ENCODE results near the gene MALT1.
"Not testable (repeated sequence)": the region's sequence is repeated elsewhere in the genome, so short reads cannot be mapped to it uniquely, and the experiment has no call there.

MALT1 gene

DNA sequence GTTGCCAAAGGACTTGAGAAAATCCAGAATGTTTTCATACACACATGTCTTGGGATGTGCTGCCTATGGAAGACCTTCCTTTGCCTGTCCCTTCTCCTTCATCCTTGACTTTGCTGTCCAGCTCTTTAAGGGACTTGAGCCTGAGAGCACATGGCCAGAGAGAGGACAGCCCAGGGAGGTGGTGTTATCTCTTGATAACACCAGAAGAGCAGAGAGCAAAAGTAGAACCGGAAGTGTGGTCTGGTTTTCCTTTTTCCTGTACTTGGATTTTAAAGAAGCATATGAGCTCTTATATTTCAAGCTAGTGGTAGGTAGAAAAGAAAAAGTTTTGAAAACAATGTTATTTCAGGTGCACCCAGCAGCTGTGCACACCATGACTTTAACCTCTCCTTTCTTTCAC, 99.3 kb downstream of the MALT1 start:
- TF ChIP-seq, protein P1, sequence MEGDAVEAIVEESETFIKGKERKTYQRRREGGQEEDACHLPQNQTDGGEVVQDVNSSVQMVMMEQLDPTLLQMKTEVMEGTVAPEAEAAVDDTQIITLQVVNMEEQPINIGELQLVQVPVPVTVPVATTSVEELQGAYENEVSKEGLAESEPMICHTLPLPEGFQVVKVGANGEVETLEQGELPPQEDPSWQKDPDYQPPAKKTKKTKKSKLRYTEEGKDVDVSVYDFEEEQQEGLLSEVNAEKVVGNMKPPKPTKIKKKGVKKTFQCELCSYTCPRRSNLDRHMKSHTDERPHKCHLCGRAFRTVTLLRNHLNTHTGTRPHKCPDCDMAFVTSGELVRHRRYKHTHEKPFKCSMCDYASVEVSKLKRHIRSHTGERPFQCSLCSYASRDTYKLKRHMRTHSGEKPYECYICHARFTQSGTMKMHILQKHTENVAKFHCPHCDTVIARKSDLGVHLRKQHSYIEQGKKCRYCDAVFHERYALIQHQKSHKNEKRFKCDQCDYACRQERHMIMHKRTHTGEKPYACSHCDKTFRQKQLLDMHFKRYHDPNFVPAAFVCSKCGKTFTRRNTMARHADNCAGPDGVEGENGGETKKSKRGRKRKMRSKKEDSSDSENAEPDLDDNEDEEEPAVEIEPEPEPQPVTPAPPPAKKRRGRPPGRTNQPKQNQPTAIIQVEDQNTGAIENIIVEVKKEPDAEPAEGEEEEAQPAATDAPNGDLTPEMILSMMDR (IDR thresholded peaks at IDR 0.05; ENCODE audit: insufficient read depth, low read length, missing control alignments): no peak
- no peak for DNase-seq (ENCODE audit: low read depth, low spot score)
- POLR2A ChIA-PET: no interaction called here
- no peak overlapping the region for H3K4me3 ChIP-seq (ENCODE audit: low read depth, low read length)
- CTCF ChIA-PET: interaction anchor here (0.7 to 29.8 kb wide), 13 partner anchors 9 to 531 kb away, joined by 3 to 1272 read pairs (median 4); no protein-coding TSS in a partner anchor

DNA sequence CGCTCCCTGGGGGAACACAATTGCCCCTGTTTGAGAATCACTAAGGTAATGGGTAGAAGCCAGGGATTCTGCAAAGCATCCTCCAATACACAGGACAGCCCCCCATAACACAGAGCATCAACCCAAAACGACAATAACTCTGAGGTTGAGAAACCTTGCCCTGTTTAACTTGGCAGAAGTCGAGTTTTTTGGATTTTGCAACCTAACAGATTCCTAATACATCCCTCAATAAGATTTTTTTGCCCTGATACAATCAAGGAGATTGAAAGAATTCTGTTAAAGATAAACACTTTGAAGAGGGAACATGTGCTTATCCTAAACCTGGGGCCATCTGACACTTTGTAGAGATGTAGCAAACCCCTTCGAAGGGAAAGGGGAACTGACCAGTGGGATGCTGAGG, 100.9 kb downstream of the MALT1 start:
- TF ChIP-seq, protein P1 (IDR thresholded peaks at IDR 0.05; ENCODE audit: insufficient read depth, low read length, missing control alignments): no peak
- CTCF ChIA-PET: interaction anchor here (0.7 to 29.8 kb wide), 5 partner anchors 11 to 414 kb away, joined by 3 to 1272 read pairs (median 4); no protein-coding TSS in a partner anchor
- POLR2A ChIA-PET: no interaction called here
- no peak for DNase-seq (ENCODE audit: low read depth, low spot score)
- H3K4me3 ChIP-seq (ENCODE audit: low read depth, low read length): no peak overlapping the region

DNA sequence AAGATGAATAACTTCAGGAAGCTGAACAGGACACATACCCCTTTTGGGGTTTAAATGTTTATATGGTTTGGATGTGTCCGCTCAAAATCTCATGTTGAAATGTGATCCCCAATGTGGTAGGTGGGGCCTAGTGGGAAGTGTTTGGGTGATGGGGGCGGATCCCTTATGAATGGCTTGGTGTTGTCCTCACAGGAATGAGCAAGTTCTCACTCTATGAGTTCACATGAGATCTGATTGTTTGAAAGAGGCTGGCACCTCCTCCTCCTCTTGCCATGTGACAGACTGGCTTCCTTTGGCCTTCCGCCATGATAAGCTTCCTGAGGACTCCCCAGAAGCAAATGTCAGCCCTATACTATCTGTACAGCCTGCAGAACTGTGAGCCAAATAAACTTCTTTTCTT, 104.8 kb downstream of the MALT1 start:
- ChIA-PET POLR2A (no interaction called here), CTCF (interaction anchor here (1.3 to 29.8 kb wide), 4 partner anchors 9 to 289 kb away, joined by 3 to 1272 read pairs (median 16); no protein-coding TSS in a partner anchor)
- no peak overlapping the region for H3K4me3 ChIP-seq (ENCODE audit: low read depth, low read length)
- TF ChIP-seq, protein P1 (IDR thresholded peaks at IDR 0.05; ENCODE audit: insufficient read depth, low read length, missing control alignments): no peak
- no peak for DNase-seq (ENCODE audit: low read depth, low spot score)

DNA sequence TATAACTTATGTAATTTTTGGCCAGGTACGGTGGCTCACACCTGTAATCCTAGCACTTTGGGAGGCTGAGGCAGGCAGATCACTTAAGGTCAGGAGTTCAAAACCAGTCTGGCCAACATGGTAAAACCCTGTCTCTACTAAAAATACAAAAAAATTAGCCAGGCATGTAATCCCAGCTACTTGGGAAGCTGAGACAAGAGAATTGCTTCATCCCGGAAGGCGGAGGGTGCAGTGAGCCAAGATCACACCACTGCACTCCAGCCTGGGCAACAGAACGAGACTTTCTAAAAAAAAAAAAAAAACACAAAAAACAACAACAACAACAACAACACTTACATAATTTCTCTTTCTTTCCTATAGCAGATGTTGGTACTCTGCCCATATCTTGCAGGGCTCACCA, 105.3 kb downstream of the MALT1 start:
- DNase-seq (ENCODE audit: low read depth, low spot score); H3K4me3 ChIP-seq (ENCODE audit: low read depth, low read length); POLR2A ChIA-PET: not testable (repeated sequence)
- CTCF ChIA-PET: interaction anchor here (1.3 to 29.8 kb wide), 5 partner anchors 7 to 289 kb away, joined by 3 to 1272 read pairs (median 28); no protein-coding TSS in a partner anchor

DNA sequence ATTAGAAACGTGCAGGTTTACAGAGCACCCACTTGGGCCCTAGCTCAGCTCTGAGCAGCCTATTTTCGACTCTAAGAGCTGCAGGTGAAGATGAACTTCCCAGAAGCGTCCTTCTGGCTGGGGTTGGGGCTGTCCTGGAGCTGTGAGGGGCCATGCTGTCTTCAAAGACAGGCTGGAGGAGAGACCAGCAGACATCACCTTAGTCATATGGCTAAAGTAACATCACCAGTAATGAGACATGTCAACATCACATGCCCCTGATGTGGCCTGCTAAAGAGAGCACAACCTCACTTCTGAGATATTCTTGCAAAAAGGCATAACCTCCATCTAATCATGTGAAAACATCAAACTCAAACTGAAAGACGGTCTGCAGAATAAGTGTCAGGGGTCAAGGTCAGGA, 106.2 kb downstream of the MALT1 start:
- ChIA-PET POLR2A (no interaction called here), CTCF (interaction anchor here (1.0 to 29.8 kb wide), 5 partner anchors 8 to 625 kb away, joined by 3 to 1272 read pairs (median 28); no protein-coding TSS in a partner anchor)
- H3K4me3 ChIP-seq (ENCODE audit: low read depth, low read length): no peak overlapping the region
- DNase-seq (ENCODE audit: low read depth, low spot score): no peak
- TF ChIP-seq, protein P1 (IDR thresholded peaks at IDR 0.05; ENCODE audit: insufficient read depth, low read length, missing control alignments): no peak

DNA sequence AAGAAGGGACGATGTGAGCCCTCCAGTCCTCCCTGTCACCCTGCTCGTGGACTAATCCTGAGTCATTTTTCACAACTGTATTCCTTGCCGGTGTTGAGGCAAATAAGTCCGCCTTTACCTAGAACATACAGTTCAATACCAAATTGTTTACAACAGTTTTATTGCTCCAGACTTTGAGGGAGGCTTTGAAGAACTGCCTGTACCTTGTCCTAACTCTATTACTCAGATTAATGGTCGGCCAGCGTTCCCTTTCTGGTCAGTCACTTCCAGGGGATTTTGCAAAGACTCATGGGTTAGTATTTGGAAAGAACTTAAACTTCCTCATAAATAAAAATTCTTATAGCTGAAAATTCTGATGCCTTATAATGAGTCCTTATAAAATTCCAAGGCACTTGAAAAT, 108.3 kb downstream of the MALT1 start:
- no peak for DNase-seq (ENCODE audit: low read depth, low spot score)
- POLR2A ChIA-PET: no interaction called here
- no peak overlapping the region for H3K4me3 ChIP-seq (ENCODE audit: low read depth, low read length)
- TF ChIP-seq, protein P1 (IDR thresholded peaks at IDR 0.05; ENCODE audit: insufficient read depth, low read length, missing control alignments): no peak
- CTCF ChIA-PET: interaction anchor here (1.1 to 29.8 kb wide), 3 partner anchors 10 to 286 kb away, joined by 4 to 1272 read pairs (median 87); no protein-coding TSS in a partner anchor

DNA sequence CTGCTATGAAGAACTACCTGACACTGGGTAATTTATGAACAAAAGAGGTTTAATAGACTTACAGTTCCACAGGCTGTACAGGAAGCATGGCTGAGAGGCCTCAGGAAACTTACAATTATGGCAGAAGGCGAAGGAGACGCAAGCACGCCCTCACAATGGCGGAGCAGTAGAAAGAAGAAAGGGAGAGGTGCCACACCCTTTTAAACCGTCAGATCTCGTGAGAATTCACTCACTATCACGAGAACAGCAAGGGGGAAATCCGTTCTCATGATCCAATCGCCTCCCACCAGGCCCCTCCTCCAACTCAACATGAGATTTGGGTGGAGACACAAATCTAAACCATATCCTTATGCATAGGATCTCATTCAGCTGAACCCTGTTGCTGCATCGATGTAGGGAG, 108.8 kb downstream of the MALT1 start:
- no peak for DNase-seq (ENCODE audit: low read depth, low spot score)
- POLR2A ChIA-PET: no interaction called here
- TF ChIP-seq, protein P1 (IDR thresholded peaks at IDR 0.05; ENCODE audit: insufficient read depth, low read length, missing control alignments): no peak
- H3K4me3 ChIP-seq (ENCODE audit: low read depth, low read length): no peak overlapping the region
- CTCF ChIA-PET: interaction anchor here (1.0 to 29.8 kb wide), 6 partner anchors 11 to 622 kb away, joined by 3 to 1272 read pairs (median 4); no protein-coding TSS in a partner anchor

Data from AG04449 (cell line).